HUES64 (cell line): ENCODE results near the gene OPRPN. TPM values are rescaled to one million over a fixed set of nuclear protein-coding genes. Genes with fewer than 3 reads are reported as not detected.

Experiments
- H3K27ac ChIP-seq: 2 replicates; pipeline ENCODE4 v1.7.0; 2013; ENCODE audit warnings: low read depth, low read length, inconsistent platforms
- H3K27me3 ChIP-seq: 2 replicates; pipeline ENCODE4 v1.6.1; 2013; ENCODE audit warnings: mild to moderate bottlenecking, low read length; ENCODE audit not compliant: insufficient read depth
- H3K36me3 ChIP-seq: 2 replicates; pipeline ENCODE4 v1.6.1; 2013; ENCODE audit warnings: mild to moderate bottlenecking, low read length; ENCODE audit not compliant: insufficient read depth
- H3K4me1 ChIP-seq: 2 replicates; pipeline ENCODE4 v1.6.1; 2013; ENCODE audit warnings: mild to moderate bottlenecking, low read length, moderate library complexity; ENCODE audit not compliant: insufficient read depth
- H3K4me3 ChIP-seq: 2 replicates; pipeline ENCODE4 v1.5.1; 2013; ENCODE audit warnings: mild to moderate bottlenecking, low read length, moderate library complexity
- H3K9ac ChIP-seq: 2 replicates; pipeline ENCODE4 v1.6.1; 2013; ENCODE audit warnings: mild to moderate bottlenecking, low read depth, low read length
- H3K9me3 ChIP-seq: 2 replicates; pipeline ENCODE4 v1.6.1; 2013; ENCODE audit warnings: low read depth, low read length; ENCODE audit not compliant: insufficient read depth
- WGBS: fragments of 150-250, 120-280 bp; methylation state at CpG from one replicate; pipeline ENCODE4 v1.1.7; 2013; ENCODE audit warnings: missing lambda C conversion rate; 5-methylcytosine and 5-hydroxymethylcytosine counted together
- polyA plus RNA-seq, 2 experiments: library from polyadenylated mRNA; stranded (reverse); fragments of 50-300 nt; gene quantifications; one replicate each; pipeline ENCODE4 v1.2.3, GENCODE V29; 2013

OPRPN gene, protein sequence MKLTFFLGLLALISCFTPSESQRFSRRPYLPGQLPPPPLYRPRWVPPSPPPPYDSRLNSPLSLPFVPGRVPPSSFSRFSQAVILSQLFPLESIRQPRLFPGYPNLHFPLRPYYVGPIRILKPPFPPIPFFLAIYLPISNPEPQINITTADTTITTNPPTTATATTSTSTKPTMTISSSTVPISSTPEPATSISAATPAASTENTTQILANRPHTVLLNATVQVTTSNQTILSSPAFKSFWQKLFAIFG
- not detected for polyA plus RNA-seq (2013, experiment 1 of 2)
- not detected for polyA plus RNA-seq (2013, experiment 2 of 2)

DNA sequence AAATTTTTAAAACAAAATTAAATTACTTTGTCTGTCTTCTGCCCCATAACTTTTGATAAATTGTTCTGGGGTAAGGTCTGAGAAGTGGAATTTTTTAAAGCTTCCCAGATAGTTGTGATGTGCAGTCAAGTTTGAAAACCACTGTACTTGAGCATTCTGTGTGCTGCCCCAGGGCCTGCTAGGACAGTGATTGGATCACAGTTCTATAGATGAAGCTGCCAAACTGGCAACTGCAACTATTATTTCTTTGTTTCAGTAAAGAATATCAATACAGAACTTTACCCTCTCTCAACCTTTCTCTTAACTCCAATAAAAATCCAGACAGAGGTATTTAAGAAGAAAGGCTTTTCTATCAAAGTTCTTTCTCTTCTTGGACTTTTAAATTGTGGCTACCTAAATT, at the start of gene OPRPN:
Gene OPRPN (plus strand): TSS at position 361 of the 400 bp plus-strand sequence. CDS start 1,346 bp downstream, outside the sequence.
- H3K27me3 ChIP-seq = no peaks in the 10 kb centered on the region
- H3K9ac ChIP-seq = no peak within 1 kb of the TSS
- no peak within 1 kb of the TSS for H3K27ac ChIP-seq
- H3K36me3 ChIP-seq = no peaks in the 10 kb centered on the region
- H3K4me1 ChIP-seq = no peaks in the 10 kb centered on the region
- H3K9me3 ChIP-seq = no peaks in the 10 kb centered on the region
- no peak within 1 kb of the TSS for H3K4me3 ChIP-seq

DNA sequence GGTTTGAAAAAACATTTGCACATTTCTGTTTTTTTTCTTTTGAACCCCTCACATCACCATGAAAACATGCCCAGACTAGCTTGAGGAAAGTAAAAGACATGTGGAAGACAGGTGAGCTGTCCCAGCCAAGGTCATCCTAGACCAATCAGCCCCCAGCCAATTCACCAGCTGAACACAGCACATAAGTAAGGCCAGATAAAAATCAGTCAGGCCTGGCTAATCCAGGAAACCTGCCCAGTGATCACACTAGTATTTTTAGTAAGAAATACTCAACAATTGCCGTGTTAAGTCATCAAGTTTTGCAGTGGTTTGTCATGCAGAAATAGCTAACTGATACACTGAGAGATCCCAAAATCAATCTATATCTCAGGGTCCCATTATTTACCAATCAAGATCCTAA, 41.6 kb upstream of the OPRPN start:
- Histone ChIP-seq H3K27me3 (no peaks in the 10 kb centered on the region), H3K9ac (no peak overlapping the region), H3K36me3 (no peaks in the 10 kb centered on the region), H3K27ac (no peak overlapping the region), H3K9me3 (no peaks in the 10 kb centered on the region), H3K4me1 (no peaks in the 10 kb centered on the region), H3K4me3 (no peak overlapping the region)
- 91% methylated on average over 1 of the region's 1 CpG for WGBS

DNA sequence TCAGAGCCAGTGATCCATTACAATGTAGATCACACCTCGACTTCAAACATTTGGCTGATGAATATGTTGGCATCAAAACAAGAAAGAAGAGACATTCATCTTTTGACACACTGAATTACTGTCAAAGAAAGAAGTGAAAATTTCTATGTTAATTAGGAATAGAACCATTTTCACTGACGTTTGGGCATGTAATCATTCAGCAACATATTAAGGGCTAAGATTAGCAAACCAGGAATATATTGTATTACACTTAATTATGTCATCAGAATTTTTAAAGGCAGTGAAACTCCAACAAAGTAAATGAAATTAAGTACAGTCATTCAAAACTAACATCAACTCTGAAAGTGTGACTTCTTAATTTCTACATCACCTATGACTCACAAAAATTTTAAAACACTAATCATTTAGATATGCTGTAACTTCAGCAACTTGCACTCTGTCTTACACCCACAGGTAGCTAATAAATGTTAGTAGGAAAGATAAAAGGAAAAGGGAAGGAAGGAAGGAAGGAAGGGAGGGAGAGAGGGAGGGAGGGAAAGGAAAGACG, 38.6 kb upstream of the OPRPN start:
- WGBS = 100% methylated on average over 2 of the region's 3 CpGs
- Histone ChIP-seq H3K27me3 (no peaks in the 10 kb centered on the region), H3K9ac (no peak overlapping the region), H3K9me3 (no peaks in the 10 kb centered on the region), H3K36me3 (no peaks in the 10 kb centered on the region), H3K4me1 (no peaks in the 10 kb centered on the region), H3K4me3 (no peak overlapping the region), H3K27ac (no peak overlapping the region)

DNA sequence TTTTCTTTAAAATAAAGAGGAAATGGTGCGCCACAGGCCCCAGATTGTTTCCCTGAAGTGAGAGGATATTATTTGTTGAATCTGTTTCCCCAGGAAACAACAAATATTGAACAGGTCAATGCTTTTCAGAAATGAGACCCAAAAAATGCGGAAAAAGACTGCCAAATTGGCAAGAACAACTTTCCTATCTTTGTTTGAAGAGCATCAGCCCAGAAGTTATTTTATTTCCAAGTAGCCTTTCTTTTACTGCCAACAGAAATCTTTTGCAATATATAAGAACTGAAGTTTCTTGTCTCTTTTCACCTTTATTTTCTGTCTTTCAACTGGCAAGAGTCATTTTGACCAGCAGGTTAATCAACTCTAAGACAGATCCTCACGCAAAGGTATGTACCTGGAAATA, 37.3 kb upstream of the OPRPN start, which contains the start of gene SMR3A:
Gene SMR3A (plus strand): TSS at position 301 of the 400 bp plus-strand sequence. CDS start 1,356 bp downstream, outside the sequence.
- no peak within 1 kb of the TSS for H3K9ac ChIP-seq
- no peaks in the 10 kb centered on the region for H3K27me3 ChIP-seq
- WGBS = 90% methylated on average over 3 of the region's 3 CpGs
- no peak within 1 kb of the TSS for H3K27ac ChIP-seq
- H3K4me3 ChIP-seq = no peak within 1 kb of the TSS
- H3K9me3 ChIP-seq = no peaks in the 10 kb centered on the region
- no peaks in the 10 kb centered on the region for H3K4me1 ChIP-seq
- no peaks in the 10 kb centered on the region for H3K36me3 ChIP-seq

DNA sequence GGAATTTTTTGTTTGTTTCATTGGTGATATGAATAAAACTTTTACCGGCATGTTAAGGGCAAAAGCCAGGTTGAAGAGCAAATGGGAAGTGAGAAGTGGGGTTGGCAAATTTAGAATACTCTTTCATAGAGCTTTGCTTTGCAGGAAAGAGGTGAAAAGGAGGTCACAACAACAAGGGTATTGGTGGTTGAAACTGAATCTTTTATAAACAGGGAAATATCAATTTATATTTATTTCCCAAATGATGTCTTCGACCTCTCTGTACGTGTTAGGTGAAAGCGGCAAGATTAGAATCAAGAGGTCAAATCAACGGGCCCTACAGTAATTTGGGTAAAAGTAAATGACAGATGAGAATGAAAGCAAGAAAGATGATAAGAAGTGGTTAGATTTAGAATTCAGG, 33.7 kb upstream of the OPRPN start:
- WGBS = 95% methylated on average over 5 of the region's 5 CpGs
- Histone ChIP-seq H3K9me3 (no peaks in the 10 kb centered on the region), H3K36me3 (no peaks in the 10 kb centered on the region), H3K27ac (no peak overlapping the region), H3K4me1 (no peaks in the 10 kb centered on the region), H3K27me3 (no peaks in the 10 kb centered on the region), H3K9ac (no peak overlapping the region), H3K4me3 (no peak overlapping the region)

DNA sequence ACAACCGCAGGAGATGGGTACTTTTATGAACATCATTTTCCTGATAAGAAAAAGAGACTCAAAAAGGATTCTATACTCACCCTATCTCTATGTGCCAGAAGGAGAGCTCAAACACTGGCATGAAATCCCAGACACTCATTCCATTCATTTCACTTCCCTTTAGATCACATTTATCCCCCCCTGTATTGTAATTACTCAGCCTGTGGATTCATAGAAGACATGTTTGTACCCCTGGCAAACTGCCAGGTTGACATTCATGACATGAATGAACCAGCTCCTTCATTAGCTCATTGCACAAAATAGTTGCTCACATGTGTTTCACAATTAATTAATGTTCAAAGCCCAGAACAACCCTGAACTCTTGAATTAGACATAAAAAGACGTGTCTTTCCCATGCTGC, 32.3 kb upstream of the OPRPN start:
- Histone ChIP-seq H3K27ac (no peak overlapping the region), H3K36me3 (no peaks in the 10 kb centered on the region), H3K27me3 (no peaks in the 10 kb centered on the region), H3K4me3 (no peak overlapping the region), H3K9ac (no peak overlapping the region), H3K9me3 (no peaks in the 10 kb centered on the region), H3K4me1 (no peaks in the 10 kb centered on the region)
- 90% methylated on average over 2 of the region's 2 CpGs for WGBS

DNA sequence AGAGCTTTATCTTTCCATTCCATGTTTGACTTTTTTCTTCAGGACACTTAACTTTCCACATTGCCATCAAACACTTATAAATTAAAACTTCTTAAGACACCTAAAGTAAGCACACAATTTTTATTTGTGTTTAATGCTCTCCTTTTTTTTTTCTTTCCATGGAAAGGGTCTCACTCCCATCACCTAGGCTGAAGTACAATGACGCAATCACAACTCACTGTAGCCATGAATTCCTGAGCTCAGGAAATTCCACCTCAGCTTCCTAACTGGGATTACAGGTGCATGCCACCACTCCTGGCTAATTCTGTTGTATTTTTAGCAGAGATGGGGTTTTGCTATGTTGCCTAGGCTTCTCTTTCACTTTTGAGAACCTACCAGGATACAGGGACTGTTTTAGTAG, 29.9 kb upstream of the OPRPN start:
- H3K4me1 ChIP-seq = no peaks in the 10 kb centered on the region
- H3K27ac ChIP-seq = no peak overlapping the region
- no peak overlapping the region for H3K9ac ChIP-seq
- H3K9me3 ChIP-seq = no peaks in the 10 kb centered on the region
- H3K4me3 ChIP-seq = no peak overlapping the region
- H3K36me3 ChIP-seq = no peaks in the 10 kb centered on the region
- no peaks in the 10 kb centered on the region for H3K27me3 ChIP-seq
- WGBS = 92% methylated on average over 1 of the region's 1 CpG

DNA sequence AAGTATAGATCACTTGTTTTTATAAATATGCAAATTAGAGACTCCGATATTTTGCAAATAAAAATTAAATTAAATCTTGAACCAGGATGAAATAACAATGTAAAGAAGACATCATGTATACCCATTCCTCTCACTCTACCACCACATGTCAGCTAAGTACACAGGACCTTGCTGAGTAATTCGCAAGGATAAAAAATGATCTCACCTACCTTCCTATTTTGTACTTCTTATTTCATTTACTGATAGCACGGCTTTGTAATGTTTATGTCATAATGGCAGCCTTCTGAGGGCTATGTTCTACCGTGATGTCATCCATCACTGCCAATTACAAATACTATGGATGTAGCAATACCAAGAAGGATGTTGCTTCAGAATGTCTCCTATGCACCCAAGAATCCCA, 25.8 kb upstream of the OPRPN start:
- H3K36me3 ChIP-seq = no peaks in the 10 kb centered on the region
- H3K9ac ChIP-seq = no peak overlapping the region
- H3K4me3 ChIP-seq = no peak overlapping the region
- H3K4me1 ChIP-seq = no peaks in the 10 kb centered on the region
- no peak overlapping the region for H3K27ac ChIP-seq
- H3K27me3 ChIP-seq = no peaks in the 10 kb centered on the region
- WGBS = 97% methylated on average over 3 of the region's 4 CpGs
- no peaks in the 10 kb centered on the region for H3K9me3 ChIP-seq

DNA sequence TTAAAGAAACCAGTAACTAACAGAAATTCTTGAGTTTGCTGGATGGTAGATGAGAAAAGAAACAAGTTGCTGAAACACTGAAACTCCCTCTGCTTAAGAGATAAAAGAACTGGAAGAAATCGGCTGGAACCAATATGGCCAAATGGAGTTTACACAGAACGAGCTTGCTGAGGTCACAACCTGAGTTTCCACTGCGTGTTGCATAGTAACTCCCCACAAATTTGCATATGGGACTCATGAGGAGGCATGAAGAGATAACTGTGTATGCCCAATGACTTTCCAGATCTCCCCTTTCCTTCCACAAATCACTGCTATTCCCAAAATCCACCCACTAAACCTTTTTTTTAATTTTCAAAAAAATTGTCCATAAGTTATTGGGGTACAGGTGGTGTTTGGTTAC, 25.0 kb upstream of the OPRPN start:
- Histone ChIP-seq H3K27ac (no peak overlapping the region), H3K9ac (no peak overlapping the region), H3K9me3 (no peaks in the 10 kb centered on the region), H3K4me3 (no peak overlapping the region), H3K27me3 (no peaks in the 10 kb centered on the region), H3K36me3 (no peaks in the 10 kb centered on the region), H3K4me1 (no peaks in the 10 kb centered on the region)
- 87% methylated on average over 3 of the region's 3 CpGs for WGBS

DNA sequence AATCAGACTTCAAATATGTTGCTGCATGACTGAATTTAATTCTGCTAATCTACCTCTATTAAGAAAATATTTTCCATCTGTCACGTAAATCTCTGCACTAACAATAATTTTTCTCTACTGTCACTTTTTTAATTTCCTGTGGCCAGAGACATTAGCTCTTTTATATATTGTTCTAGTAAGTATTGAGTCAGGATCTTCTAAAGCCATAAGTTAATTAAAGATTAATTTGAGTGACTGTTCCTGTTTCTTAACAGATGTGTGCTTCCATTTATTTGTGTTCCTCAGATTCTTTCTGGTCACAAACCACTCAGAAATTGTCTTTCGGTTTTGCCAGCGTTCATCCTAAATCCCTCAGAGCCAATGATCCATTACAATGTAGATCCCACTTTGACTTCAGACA, 17.2 kb upstream of the OPRPN start:
- no peak overlapping the region for H3K9ac ChIP-seq
- no peaks in the 10 kb centered on the region for H3K9me3 ChIP-seq
- no peak overlapping the region for H3K4me3 ChIP-seq
- 81% methylated on average over 3 of the region's 3 CpGs for WGBS
- H3K4me1 ChIP-seq = no peaks in the 10 kb centered on the region
- H3K36me3 ChIP-seq = no peaks in the 10 kb centered on the region
- no peaks in the 10 kb centered on the region for H3K27me3 ChIP-seq
- H3K27ac ChIP-seq = no peak overlapping the region

DNA sequence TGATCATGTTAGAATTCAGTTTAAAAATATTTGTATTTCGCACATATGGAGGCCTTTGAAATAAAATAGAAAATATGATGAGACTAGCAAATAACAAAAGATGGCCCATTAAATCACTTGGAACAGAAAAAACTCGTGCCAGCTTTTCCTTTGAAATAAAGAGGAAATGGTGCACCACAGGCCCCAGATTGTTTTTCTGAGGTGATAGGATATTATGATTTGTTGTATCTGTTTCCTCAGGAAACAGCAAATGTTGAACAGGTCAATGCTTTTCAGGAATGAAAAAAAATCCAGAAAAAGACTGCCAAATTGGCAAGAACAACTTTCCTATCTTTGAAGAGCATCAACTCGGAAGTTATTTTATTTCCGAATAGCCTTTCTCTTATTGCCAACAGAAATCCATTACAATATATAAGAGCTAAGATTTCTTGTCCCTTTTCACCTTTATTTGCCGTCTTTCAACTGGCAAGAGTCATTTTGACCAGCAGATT, 15.0 kb upstream of the OPRPN start, which contains the start of gene SMR3B:
Gene SMR3B (plus strand): TSS at position 441 of the 491 bp plus-strand sequence. CDS start 1,380 bp downstream, outside the sequence.
- H3K9me3 ChIP-seq = no peaks in the 10 kb centered on the region
- 87% methylated on average over 4 of the region's 5 CpGs for WGBS

More for the DNA sequence above, 15.0 kb upstream of the OPRPN start, which contains the start of gene SMR3B:
- no peaks in the 10 kb centered on the region for H3K27me3 ChIP-seq
- H3K4me1 ChIP-seq = no peaks in the 10 kb centered on the region
- no peaks in the 10 kb centered on the region for H3K36me3 ChIP-seq
- H3K27ac ChIP-seq = no peak within 1 kb of the TSS
- no peak within 1 kb of the TSS for H3K4me3 ChIP-seq
- H3K9ac ChIP-seq = no peak within 1 kb of the TSS
